ENCODE measurements around the gene APOBEC3F. TPM values are rescaled to one million over a fixed set of nuclear protein-coding genes. Genes with fewer than 3 reads are reported as not detected.
"Not testable (repeated sequence)": the region's sequence is repeated elsewhere in the genome, so short reads cannot be mapped to it uniquely, and the experiment has no call there.

The APOBEC3F gene
- total and polyA plus RNA-seq, 12 donors, result 1.3 to 11.6 (median 5.1) TPM

- DNase-seq (no peak), ATAC-seq (no peak)
- Histone ChIP-seq H3K4me3 (peak overlapping the region in 3 of 10 donors; percentile 64 to 80 (median 73)), H3K9me3 (no peaks in the 10 kb centered on the region), H3K27ac (peak overlapping the region in 8 of 10 donors; percentile 52 to 93 (median 86)), H3K4me1 (peaks cover 4 to 21% (median 12%) of the 10 kb centered on the region in 9 donors), H3K36me3 (peaks cover 0 to 10% (median 0%) of the 10 kb centered on the region in 9 donors), H3K27me3 (no peaks in the 10 kb centered on the region)
- WGBS, 2 donors, result 92 to 93% methylated on average over 19 of the region's 19 CpGs
- no peak for TF ChIP-seq CTCF (IDR thresholded peaks at IDR 0.05)
- intact Hi-C loops (cut with DNase I), result no loop called here
These were observed 1.1 kb upstream of the APOBEC3F start for GRCh38 chr22:39039306-39040126.

GRCh38 chr22:39040155-39040537, 518 bp upstream of the APOBEC3F start:
- peak overlapping the region in 9 of 10 donors; percentile 52 to 93 (median 85) for H3K27ac ChIP-seq
- WGBS, 2 donors, result 23 to 34% methylated on average over 8 to 11 of the region's 14 CpGs
- H3K27me3 ChIP-seq; intact Hi-C loops (cut with DNase I); H3K9me3 ChIP-seq; DNase-seq: not testable (repeated sequence)
- H3K4me3 ChIP-seq, result peak overlapping the region; percentile 46 to 80 (median 64)
- H3K36me3 ChIP-seq, result peaks cover 0 to 12% (median 0%) of the 10 kb centered on the region in 9 donors
- peak in 5 of 8 donors; percentile 15 to 46 (median 36) for ATAC-seq
- peaks cover 4 to 21% (median 12%) of the 10 kb centered on the region in 9 donors for H3K4me1 ChIP-seq

GRCh38 chr22:39041908-39042307, 1.2 kb downstream of the APOBEC3F start:
- Histone ChIP-seq H3K36me3 (peaks cover 0 to 20% (median 0%) of the 10 kb centered on the region in 9 donors), H3K9me3 (no peaks in the 10 kb centered on the region), H3K27ac (peak overlapping the region in 3 of 10 donors; percentile 83 to 93 (median 89)), H3K4me3 (peak overlapping the region in 3 of 10 donors; percentile 64 to 80 (median 68)), H3K4me1 (peaks cover 4 to 21% (median 12%) of the 10 kb centered on the region in 9 donors), H3K27me3 (no peaks in the 10 kb centered on the region)
- intact Hi-C loops (cut with DNase I), result no loop called here
- TF ChIP-seq CTCF (IDR thresholded peaks at IDR 0.05), result no peak
- no peak for DNase-seq
- ATAC-seq, result no peak
- 96 to 97% methylated on average over 7 of the region's 7 CpGs for WGBS, 2 donors

GRCh38 chr22:39043063-39043462, 2.4 kb downstream of the APOBEC3F start:
- H3K9me3 ChIP-seq; intact Hi-C loops (cut with DNase I); DNase-seq; H3K27ac ChIP-seq; H3K27me3 ChIP-seq; H3K4me3 ChIP-seq; ATAC-seq: not testable (repeated sequence)
- WGBS, 2 donors, result 91 to 95% methylated on average over 16 to 18 of the region's 18 CpGs
- Histone ChIP-seq H3K36me3 (peaks cover 0 to 20% (median 0%) of the 10 kb centered on the region in 9 donors), H3K4me1 (peaks cover 4 to 21% (median 12%) of the 10 kb centered on the region in 9 donors)

GRCh38 chr22:39045136-39045535, 4.5 kb downstream of the APOBEC3F start:
- H3K27ac ChIP-seq; H3K9me3 ChIP-seq; H3K27me3 ChIP-seq; intact Hi-C loops (cut with DNase I); DNase-seq; H3K4me3 ChIP-seq; ATAC-seq: not testable (repeated sequence)
- Histone ChIP-seq H3K4me1 (peaks cover 4 to 17% (median 12%) of the 10 kb centered on the region in 9 donors), H3K36me3 (peaks cover 0 to 20% (median 0%) of the 10 kb centered on the region in 9 donors)
- 86 to 87% methylated on average over 14 of the region's 14 CpGs for WGBS, 2 donors

GRCh38 chr22:39049486-39049885, 8.8 kb downstream of the APOBEC3F start:
- H3K27me3 ChIP-seq; H3K4me1 ChIP-seq; DNase-seq; intact Hi-C loops (cut with DNase I); ATAC-seq; H3K4me3 ChIP-seq; H3K27ac ChIP-seq; H3K9me3 ChIP-seq: not testable (repeated sequence)
- peaks cover 0 to 12% (median 0%) of the 10 kb centered on the region in 9 donors for H3K36me3 ChIP-seq
- WGBS, 2 donors, result 87 to 94% methylated on average over 7 of the region's 7 CpGs

- H3K27ac ChIP-seq; H3K36me3 ChIP-seq; H3K4me3 ChIP-seq; H3K9me3 ChIP-seq; ATAC-seq; DNase-seq; intact Hi-C loops (cut with DNase I); H3K4me1 ChIP-seq; H3K27me3 ChIP-seq: not testable (repeated sequence)
- WGBS, 2 donors, result 75 to 81% methylated on average over 15 to 16 of the region's 18 CpGs
These were observed 11.3 kb downstream of the APOBEC3F start for GRCh38 chr22:39051844-39052495.

Data from heart right ventricle (tissue), 16 donors.